Fibroblast of skin of left biceps (primary cell): ENCODE results near the gene C20orf141.
"Not testable (repeated sequence)": the region's sequence is repeated elsewhere in the genome, so short reads cannot be mapped to it uniquely, and the experiment has no call there.

Experiments
- DNase-seq, 2 experiments: peaks; one replicate each; pipeline ENCODE4 v3.0.0-alpha.2; 2013; ENCODE audit warnings: low read depth in 2 of 2

Gene C20orf141

GRCh38 chr20:2799688-2800520 lies 14.9 kb upstream of the C20orf141 start:
- no peak for DNase-seq

GRCh38 chr20:2800521-2801285 lies 14.1 kb upstream of the C20orf141 start, which contains the start of gene CPXM1:
Gene CPXM1, minus strand, starts transcription at chr20:2800627. Its CDS starts 55 bp downstream, at chr20:2800572.
- no peak for DNase-seq

- DNase-seq = no peak
These were observed 13.5 kb upstream of the C20orf141 start for GRCh38 chr20:2801286-2801728.

- DNase-seq = no peak
These were observed 10.6 kb upstream of the C20orf141 start for GRCh38 chr20:2804041-2804828.

GRCh38 chr20:2804852-2805688 lies 9.7 kb upstream of the C20orf141 start:
- DNase-seq = no peak

GRCh38 chr20:2805689-2806350 lies 9.0 kb upstream of the C20orf141 start:
- DNase-seq = no peak

GRCh38 chr20:2806351-2806701 lies 8.5 kb upstream of the C20orf141 start:
- DNase-seq = no peak

GRCh38 chr20:2807019-2807418 lies 7.8 kb upstream of the C20orf141 start:
- DNase-seq = no peak

GRCh38 chr20:2807929-2808328 lies 6.9 kb upstream of the C20orf141 start:
- not testable (repeated sequence) for DNase-seq

GRCh38 chr20:2809690-2810089 lies 5.1 kb upstream of the C20orf141 start:
- no peak for DNase-seq

GRCh38 chr20:2812189-2812588 lies 2.6 kb upstream of the C20orf141 start:
- no peak for DNase-seq

- no peak for DNase-seq
These were observed 711 bp upstream of the C20orf141 start for GRCh38 chr20:2814076-2814475.

- DNase-seq = no peak
These were observed 584 bp downstream of the C20orf141 start for GRCh38 chr20:2815242-2815900.

- DNase-seq = no peak
These were observed 1.3 kb downstream of the C20orf141 start, which contains the start of gene TMEM239 for GRCh38 chr20:2816030-2816582. Gene TMEM239, plus strand, starts transcription at chr20:2816364. Its CDS starts 191 bp downstream, at chr20:2816555.

- DNase-seq = no peak
These were observed 2.0 kb downstream of the C20orf141 start for GRCh38 chr20:2816583-2817340.

GRCh38 chr20:2817341-2817726 lies 2.5 kb downstream of the C20orf141 start:
- no peak for DNase-seq

GRCh38 chr20:2817891-2818595 lies 3.3 kb downstream of the C20orf141 start:
- DNase-seq = no peak
